ENCODE data around the gene GTSE1.

GTSE1 gene

GRCh38 chr22:46368422-46368821 is 71.8 kb downstream of the GTSE1 start:
- no peak for DNase-seq

- DNase-seq = no peak
These were observed 72.4 kb downstream of the GTSE1 start for GRCh38 chr22:46368871-46369715.

GRCh38 chr22:46369716-46370583 is 73.3 kb downstream of the GTSE1 start:
- no peak for DNase-seq

- DNase-seq = no peak
These were observed 74.1 kb downstream of the GTSE1 start for GRCh38 chr22:46370584-46371291.

GRCh38 chr22:46371623-46372226 is 75.1 kb downstream of the GTSE1 start:
- no peak for DNase-seq

- no peak for DNase-seq
These were observed 76.0 kb downstream of the GTSE1 start for GRCh38 chr22:46372686-46373085.

- DNase-seq = no peak
These were observed 76.5 kb downstream of the GTSE1 start for GRCh38 chr22:46373159-46373558.

GRCh38 chr22:46373921-46374662 is 77.4 kb downstream of the GTSE1 start:
- no peak for DNase-seq

GRCh38 chr22:46374663-46375474 is 78.2 kb downstream of the GTSE1 start:
- DNase-seq = no peak

GRCh38 chr22:46376111-46376510 is 79.4 kb downstream of the GTSE1 start:
- DNase-seq = no peak

- DNase-seq = no peak
These were observed 80.3 kb downstream of the GTSE1 start for GRCh38 chr22:46376908-46377524.

- no peak for DNase-seq
These were observed 81.1 kb downstream of the GTSE1 start for GRCh38 chr22:46377525-46378425.

GRCh38 chr22:46378426-46379065 is 81.9 kb downstream of the GTSE1 start:
- DNase-seq = no peak

- no peak for DNase-seq
These were observed 82.6 kb downstream of the GTSE1 start for GRCh38 chr22:46379066-46379930.

- no peak for DNase-seq
These were observed 83.4 kb downstream of the GTSE1 start for GRCh38 chr22:46380069-46380468.

Data from activated CD4-positive, alpha-beta T cell treated with anti-CD3 and anti-CD28 coated beads, Interleukin-10, Interleukin-2, amounts not matched to agents 100 ng/mL and 50 ng/mL, durations not matched to agents 16 hours and 8 hours (primary cell).